ENCODE data around the gene PCBD1. TPM values are rescaled to one million over a fixed set of nuclear protein-coding genes. Genes with fewer than 3 reads are reported as not detected.

Gene PCBD1
- total RNA-seq, 3 donors from 2014 or later, result 52.4 to 93.9 (median 66.6) TPM

- intact Hi-C loops (cut with DNase I; ENCODE audit: low total_unique reads), result no loop called here
- no peaks in the 10 kb centered on the region for H3K36me3 ChIP-seq
- H3K9me3 ChIP-seq, result no peaks in the 10 kb centered on the region
- no peak overlapping the region for H3K4me3 ChIP-seq
- H3K27me3 ChIP-seq, result no peaks in the 10 kb centered on the region
- H3K27ac ChIP-seq, result no peak overlapping the region
- DNase-seq (ENCODE audit: low spot score in 2 of 2), result no peak
- TF ChIP-seq POLR2AphosphoS5 (IDR thresholded peaks at IDR 0.05) (no peak), POLR2A (IDR thresholded peaks at IDR 0.05) (no peak)
- TF ChIP-seq, protein P1, sequence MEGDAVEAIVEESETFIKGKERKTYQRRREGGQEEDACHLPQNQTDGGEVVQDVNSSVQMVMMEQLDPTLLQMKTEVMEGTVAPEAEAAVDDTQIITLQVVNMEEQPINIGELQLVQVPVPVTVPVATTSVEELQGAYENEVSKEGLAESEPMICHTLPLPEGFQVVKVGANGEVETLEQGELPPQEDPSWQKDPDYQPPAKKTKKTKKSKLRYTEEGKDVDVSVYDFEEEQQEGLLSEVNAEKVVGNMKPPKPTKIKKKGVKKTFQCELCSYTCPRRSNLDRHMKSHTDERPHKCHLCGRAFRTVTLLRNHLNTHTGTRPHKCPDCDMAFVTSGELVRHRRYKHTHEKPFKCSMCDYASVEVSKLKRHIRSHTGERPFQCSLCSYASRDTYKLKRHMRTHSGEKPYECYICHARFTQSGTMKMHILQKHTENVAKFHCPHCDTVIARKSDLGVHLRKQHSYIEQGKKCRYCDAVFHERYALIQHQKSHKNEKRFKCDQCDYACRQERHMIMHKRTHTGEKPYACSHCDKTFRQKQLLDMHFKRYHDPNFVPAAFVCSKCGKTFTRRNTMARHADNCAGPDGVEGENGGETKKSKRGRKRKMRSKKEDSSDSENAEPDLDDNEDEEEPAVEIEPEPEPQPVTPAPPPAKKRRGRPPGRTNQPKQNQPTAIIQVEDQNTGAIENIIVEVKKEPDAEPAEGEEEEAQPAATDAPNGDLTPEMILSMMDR (IDR thresholded peaks at IDR 0.05), result no peak
- no peaks in the 10 kb centered on the region for H3K4me1 ChIP-seq
These were observed 18.7 kb upstream of the PCBD1 start for GRCh38 chr10:70906953-70907636.

DNA sequence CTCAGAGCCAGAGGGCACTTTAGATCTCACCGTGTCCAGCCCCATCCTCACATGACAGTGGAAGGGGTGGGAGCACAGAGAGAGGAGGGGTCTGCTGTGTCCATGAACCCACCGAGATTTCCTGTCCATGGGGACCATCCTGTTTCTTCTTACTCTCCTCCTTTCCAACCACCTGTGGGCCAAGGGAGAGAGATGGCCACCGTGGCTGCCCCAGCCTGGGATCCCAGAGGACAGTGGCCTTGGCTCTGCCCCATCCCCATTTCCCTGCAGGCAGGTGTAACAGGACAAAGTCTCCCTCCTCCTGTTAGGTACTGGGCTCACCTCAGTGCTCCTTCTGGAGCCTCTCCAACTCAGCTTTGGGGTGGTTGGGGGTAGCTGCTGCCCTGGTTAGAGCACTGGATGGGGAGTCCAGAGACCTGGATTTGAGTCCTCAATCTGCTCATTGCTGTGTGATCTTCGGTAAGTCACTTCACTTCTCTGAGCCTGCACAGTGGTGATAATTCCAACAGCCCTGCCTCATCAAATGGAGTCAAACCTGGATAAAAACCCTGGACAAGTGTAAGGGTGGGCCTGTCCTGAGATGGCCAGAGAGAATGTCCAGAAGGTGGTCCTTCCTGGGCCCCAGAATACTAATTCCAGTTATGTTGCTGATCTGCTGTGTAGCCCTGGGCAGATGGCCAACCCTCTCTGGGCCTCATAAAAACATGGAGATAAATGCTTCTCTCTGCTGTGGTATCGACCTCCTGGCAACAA, 17.8 kb upstream of the PCBD1 start:
- H3K27ac ChIP-seq, result no peak overlapping the region
- DNase-seq (ENCODE audit: low spot score in 2 of 2), result no peak
- TF ChIP-seq, protein P1 (IDR thresholded peaks at IDR 0.05), result no peak
- TF ChIP-seq POLR2A (IDR thresholded peaks at IDR 0.05), result no peak
- no peak for TF ChIP-seq POLR2AphosphoS5 (IDR thresholded peaks at IDR 0.05)
- intact Hi-C loops (cut with DNase I; ENCODE audit: low total_unique reads), result no loop called here
- no peaks in the 10 kb centered on the region for H3K4me1 ChIP-seq
- no peaks in the 10 kb centered on the region for H3K9me3 ChIP-seq
- H3K4me3 ChIP-seq, result no peak overlapping the region
- H3K27me3 ChIP-seq, result no peaks in the 10 kb centered on the region
- no peaks in the 10 kb centered on the region for H3K36me3 ChIP-seq

- no peaks in the 10 kb centered on the region for H3K9me3 ChIP-seq
- no peaks in the 10 kb centered on the region for H3K4me1 ChIP-seq
- intact Hi-C loops (cut with DNase I; ENCODE audit: low total_unique reads), result no loop called here
These were observed 17.0 kb upstream of the PCBD1 start for GRCh38 chr10:70905071-70906021.

GRCh38 chr10:70903262-70903921, 15.0 kb upstream of the PCBD1 start:
- Histone ChIP-seq H3K27me3 (no peaks in the 10 kb centered on the region), H3K27ac (no peak overlapping the region), H3K4me1 (no peaks in the 10 kb centered on the region), H3K9me3 (no peaks in the 10 kb centered on the region), H3K4me3 (no peak overlapping the region), H3K36me3 (no peaks in the 10 kb centered on the region)
- intact Hi-C loops (cut with DNase I; ENCODE audit: low total_unique reads), result no loop called here
- DNase-seq (ENCODE audit: low spot score in 2 of 2), result peak; percentile 37 to 72
- no peak for TF ChIP-seq POLR2AphosphoS5 (IDR thresholded peaks at IDR 0.05)
- TF ChIP-seq, protein P1 (IDR thresholded peaks at IDR 0.05), result peak; percentile 71 to 80 (median 76)

More at GRCh38 chr10:70905071-70906021, 17.0 kb upstream of the PCBD1 start:
- TF ChIP-seq, protein P1 (IDR thresholded peaks at IDR 0.05), result no peak
- TF ChIP-seq POLR2A (IDR thresholded peaks at IDR 0.05) (no peak), POLR2AphosphoS5 (IDR thresholded peaks at IDR 0.05) (no peak)
- Histone ChIP-seq H3K27me3 (no peaks in the 10 kb centered on the region), H3K4me3 (no peak overlapping the region), H3K36me3 (no peaks in the 10 kb centered on the region), H3K27ac (no peak overlapping the region)
- peak in 1 of 2 donors; percentile 38 for DNase-seq (ENCODE audit: low spot score in 2 of 2)
